HG02840 (cell line): Measurements from ENCODE around the gene KCNG4.

Experiments
- ATAC-seq: cut with Tn5 transposase; IDR thresholded peaks from one replicate; pipeline ENCODE4 v1.9.1; 2021; ENCODE audit warnings: mild to moderate bottlenecking, moderate library complexity, moderate number of reproducible peaks; ENCODE audit not compliant: unreplicated experiment, low FRiP score

KCNG4 gene

DNA sequence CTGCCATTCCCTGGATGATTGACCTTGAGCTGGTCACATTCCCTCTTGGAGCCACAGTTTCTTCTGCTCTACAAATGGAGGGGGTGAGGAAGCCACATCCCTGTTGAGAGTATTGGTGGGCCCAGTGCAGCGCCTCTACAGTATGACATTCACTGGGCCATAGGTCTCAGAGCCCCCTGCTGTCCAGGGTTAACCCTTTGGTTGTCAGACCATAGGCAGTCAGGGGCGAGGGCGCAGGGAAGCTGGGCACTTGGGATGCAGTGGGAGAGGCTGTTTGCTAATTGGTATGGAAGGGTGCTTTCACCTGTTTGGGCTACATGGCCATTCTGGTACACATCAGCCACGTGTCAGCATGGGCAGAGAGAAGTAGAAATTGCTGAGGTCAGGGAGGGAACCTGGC is 27.6 kb upstream of the KCNG4 start:
- no peak for ATAC-seq

DNA sequence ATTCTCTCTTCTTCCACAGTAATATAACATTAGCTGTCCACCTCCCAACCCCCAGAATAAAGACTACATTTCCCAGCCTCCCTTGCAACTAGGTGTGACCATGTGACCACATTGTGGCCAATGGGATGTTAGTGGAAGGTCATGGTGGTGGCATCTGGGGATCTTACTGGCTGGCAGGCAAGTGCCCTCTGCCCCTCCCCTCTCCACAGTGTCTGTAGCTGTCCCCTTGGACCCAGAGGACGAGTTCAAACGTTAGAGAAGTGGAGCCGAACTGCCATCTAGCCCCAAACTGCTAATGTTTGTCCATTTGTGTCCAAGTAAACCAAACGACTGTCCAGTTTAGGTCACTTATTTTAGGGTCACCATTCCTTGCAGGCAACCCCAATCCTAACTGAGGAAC is 26.6 kb upstream of the KCNG4 start:
- ATAC-seq: no peak

DNA sequence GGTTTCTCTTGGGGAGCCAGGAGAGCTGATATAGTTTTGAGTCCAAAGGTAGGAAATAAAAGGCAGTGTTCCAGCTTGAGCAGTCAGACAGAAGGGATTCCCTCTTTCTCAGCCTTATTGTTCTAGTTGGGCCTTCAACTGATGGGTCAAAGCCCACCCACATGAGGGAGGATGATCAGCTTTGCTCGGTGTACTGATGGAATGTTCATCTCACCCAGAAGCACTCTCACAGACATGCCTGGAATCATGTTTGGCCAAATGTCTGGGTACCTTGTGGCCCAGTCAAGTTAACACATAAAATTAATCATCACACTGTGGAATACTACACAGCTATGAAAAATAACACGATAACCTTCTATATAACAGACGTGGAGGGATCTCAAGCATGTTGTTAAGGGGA is 23.1 kb upstream of the KCNG4 start:
- no peak for ATAC-seq

DNA sequence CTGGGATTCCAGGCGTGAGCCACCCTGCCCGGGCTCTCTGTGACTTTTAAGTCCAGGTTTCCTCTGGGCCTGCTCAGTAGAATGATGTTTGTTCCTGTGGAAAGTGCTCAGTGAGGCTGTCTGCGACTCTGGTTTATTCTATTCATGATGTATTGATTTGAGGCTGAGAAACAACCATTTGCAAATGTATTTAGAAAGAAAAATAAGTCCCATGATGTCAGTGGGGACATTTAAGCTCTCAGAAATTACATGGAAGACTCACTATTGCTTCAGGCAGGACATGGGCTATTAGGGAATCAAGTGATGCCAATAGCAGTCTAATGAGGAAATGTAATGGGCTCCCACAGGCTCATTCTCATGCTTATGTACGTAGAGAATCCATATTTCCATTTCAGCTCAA is 22.2 kb upstream of the KCNG4 start:
- ATAC-seq: no peak

DNA sequence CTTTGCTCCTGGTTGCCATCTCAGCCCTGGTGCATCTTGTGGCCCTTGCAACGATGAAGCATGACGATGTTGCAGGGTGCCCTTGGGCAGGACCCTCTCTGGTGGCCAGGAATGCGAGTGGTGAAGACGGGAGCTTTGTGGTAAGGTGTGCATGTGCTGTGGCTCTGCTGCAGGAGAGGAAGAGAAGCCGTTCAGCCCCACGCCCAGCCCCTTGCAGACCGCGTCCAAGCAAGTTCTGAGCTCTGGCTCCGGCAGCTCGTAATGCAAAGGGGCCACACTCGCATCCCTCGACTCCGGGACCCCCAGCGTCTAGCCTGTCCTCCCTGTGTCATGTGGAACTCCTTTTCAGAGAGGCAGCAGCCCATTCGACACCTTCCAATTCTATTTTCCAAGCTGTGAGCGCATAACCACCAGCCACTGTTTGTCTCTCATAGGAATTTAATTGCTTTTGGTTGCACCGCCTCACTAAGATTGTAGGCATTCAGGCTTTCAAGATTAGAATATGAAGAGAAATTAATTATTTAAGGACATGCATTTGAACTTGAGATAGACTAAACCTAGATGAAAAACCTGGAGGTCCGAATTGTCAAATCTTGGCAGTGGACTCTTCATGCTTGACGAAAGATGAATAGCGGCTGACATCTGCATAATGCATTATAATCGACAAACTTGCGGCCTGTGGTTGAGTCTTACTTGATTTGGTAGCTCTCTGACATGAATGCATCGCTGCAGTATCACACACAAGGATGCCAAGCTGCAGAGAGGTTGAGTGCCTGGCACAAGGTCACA is 21.1 kb upstream of the KCNG4 start:
- ATAC-seq: no peak

DNA sequence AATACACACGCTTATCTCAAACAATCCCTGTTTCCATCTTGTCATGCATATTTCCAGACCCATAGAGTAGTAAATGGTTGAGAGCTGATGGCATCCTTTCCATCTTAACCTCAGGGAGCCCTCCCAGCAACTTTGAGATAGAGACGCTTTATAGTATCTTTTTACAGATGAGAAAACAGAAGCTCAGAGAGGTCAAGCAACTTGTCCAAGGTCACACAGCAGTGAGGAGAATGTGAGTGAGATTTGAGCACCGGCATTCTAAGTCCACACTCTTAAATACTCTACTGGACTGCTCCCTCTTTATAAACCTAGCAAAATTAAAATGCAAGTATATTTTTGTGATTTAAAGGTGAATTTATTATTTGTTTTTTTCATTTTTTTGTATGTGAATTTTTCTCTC is 19.9 kb upstream of the KCNG4 start:
- ATAC-seq: no peak

DNA sequence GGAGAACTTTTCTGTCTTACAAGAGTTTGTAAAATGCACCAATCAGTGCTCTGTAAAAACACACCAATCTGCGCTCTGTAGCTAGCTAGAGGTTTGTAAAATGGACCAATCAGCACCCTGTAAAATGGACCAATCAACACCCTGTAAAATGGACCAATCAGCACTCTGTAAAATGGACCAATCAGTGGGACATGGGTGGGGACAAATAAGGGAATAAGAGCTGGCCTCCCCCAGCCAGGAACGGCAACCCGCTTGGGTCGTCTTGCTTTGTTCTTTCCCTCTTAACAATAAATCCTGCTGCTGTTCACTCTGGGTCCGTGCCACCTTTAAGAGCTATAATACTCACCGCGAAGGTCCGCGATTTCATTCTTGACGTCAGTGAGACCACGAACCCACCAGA is 18.5 kb upstream of the KCNG4 start:
- no peak for ATAC-seq

DNA sequence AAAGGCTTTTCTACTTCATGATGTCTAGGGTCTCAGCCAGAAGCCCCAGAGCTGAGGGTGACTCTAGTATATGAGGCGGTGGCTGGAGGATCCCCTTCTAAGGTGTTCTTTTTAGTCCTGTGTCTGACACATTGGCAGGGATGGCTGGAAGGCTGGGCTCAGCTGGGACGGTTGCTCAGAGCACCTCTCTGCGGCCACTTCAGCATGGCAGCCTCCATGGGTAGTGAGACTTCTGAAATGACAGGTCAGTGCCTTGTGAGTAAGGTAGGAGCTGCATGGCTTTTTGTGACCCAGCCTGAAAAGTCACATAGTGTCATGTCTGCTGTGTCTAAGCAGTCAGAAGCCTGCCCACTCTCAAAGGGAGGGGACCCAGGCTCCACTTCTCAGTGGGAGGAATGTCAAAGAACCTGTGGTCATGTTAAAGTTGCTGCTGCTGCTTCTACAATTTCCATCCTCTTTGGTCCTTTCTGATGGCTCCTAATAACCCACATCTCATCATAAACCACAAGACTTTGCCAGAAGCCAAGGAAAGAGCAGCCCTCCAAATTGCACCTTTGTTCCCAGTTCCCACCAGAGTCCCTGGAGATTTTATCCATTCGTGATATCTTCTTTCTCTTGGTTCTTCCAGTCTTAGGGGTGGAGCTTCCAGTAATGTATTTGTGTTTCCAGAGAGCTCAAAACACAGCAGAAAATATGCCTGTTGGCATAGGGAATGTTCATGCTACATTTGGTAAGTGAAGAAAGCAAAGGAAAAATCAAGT is 15.4 kb upstream of the KCNG4 start:
- ATAC-seq: no peak

DNA sequence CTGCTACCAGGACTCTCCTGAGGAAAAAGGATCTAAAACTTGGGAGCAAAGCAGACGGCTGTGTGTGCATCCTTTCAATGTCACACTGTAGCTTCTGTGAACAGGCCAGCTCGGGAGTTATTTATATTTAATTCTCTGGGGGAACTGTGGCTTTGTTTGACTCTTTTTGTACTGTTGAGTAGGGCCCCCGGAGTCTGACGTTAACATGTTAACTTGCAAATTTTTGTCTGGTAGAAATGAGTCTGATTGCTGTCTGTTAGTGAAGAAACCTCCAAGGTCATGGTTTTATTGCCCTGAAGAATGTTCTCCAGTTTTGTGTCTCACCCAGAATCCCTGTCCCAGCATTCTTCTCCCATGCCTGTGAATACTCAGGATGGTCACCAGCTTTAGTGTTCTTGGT is 14.2 kb upstream of the KCNG4 start:
- no peak for ATAC-seq

DNA sequence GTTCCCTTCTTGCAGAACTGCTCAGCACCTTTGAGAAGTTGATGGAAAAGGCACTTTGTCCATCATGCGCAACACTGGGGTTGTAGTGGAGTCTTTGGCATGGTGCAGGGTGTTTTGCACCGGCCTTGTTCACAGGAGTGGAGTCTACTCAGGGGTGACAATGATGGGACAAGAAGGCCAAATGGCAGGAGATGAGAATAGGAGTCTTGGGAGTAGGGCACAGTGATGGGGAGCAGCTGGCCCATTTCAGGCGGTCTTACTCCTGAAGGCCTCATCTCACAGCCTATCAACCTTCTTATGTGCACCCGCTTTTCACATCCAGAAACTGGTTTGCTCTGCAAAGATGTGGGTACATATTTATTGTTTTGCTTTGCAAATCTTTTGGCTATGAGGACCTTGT is 13.4 kb upstream of the KCNG4 start:
- no peak for ATAC-seq

DNA sequence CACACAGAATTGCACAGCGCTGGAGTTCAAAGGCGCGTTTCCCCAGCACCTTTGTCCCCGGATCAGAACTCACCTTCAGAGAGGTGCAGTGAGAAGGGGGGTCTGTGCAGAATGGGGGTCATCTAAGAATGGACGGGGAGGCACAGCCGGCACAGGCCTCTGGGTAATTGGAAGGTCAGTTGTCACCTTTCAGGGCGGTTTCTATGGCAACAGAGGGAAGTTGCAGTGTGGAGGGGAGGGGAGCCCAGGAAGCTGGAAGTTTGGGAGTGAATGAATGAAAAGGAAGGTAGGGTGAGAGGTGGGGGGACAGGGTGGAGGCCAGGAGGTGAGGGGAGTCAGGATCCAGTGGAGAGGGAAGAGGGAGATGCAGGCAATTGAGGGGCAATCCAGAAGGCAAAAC is 12.4 kb upstream of the KCNG4 start:
- ATAC-seq: no peak

DNA sequence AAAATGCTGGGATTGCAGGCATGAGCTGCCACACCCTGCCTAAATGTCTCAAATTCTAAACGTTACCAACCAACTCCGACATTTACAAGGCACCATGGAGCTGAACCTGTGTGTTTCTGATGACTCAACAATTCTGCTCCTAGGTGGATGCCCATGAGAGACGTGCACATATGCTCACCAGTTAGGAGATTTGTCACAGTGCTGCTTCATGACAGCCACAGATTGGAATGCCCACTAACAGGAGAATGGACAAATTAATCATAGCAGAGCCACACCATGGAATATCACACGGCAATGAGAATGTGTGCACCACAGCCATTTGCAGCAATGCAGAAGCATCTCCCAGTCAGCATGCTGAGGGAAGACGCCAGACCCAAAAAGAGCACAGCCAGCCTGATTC is 8.0 kb upstream of the KCNG4 start:
- no peak for ATAC-seq

DNA sequence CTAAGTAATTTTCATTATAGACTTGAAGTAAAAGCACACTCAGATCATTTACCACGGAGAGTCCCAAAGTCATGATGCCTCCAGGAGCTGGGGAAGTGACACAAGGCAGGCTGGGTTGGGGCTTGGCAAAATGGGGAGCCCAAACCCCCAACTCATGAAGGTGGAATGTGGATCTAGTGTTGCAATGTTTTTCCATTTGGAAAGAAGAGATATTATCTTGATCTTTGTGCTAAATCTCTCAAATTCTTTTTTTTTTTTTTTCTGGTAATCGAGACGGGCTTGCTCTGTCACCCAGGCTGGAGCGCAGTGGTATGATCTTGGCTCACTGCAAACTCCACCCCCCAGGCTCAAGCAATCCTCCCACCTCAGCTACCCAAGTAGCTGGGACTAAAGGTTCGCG is 7.5 kb upstream of the KCNG4 start:
- ATAC-seq: no peak

DNA sequence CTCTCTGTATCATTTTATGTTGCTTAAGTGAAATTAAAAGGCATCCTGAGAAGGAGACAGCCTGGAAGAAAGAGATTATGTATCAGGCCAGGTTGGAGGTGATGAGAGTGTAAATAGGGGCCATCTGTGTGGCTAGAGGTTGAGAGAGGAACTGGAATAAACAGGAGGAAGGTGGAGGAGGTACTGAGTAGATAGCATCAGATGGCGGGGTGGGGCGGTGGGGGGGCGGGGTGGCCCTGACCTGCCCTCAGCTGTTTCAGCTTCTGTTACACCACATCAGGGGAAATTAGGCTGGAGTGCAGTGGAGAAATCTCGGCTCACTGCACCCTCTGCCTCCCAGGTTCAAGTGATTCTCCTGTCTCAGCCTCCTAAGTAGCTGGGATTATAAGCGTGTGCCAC is 6.9 kb upstream of the KCNG4 start:
- no peak for ATAC-seq

DNA sequence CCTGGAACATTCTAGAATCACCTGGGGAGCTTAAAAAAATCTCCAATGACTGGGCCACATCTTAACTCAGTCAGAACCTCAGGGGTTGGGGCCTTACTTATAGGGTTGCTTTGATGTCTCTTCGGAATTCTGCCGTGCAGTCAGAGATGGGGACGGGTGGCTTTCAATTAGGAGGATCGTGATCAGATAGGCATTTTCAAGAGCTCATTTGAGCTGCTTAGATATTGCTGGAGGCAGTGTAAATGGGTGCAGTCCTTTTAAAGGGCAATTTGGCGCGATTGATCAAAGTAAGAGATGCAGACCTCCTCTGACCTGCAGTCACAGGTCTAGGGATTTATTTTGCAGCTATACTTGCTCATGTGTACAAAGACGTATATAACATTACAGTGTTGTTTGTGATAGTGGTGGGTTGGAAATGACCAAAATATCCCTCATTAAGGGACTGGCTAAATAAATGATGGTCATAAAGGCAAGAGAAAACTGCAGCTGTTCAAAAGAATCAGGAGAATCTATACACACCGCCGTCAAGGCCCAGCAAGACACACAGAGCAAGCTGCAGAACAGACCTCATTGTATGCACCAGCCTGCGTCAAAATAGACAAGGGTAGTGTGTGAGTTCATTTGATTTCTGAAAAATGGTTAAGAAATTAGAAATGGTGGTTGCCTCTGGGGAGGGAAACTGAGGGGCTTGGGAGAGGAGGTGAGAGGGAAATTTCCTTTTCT is 6.3 kb upstream of the KCNG4 start:
- ATAC-seq: no peak

DNA sequence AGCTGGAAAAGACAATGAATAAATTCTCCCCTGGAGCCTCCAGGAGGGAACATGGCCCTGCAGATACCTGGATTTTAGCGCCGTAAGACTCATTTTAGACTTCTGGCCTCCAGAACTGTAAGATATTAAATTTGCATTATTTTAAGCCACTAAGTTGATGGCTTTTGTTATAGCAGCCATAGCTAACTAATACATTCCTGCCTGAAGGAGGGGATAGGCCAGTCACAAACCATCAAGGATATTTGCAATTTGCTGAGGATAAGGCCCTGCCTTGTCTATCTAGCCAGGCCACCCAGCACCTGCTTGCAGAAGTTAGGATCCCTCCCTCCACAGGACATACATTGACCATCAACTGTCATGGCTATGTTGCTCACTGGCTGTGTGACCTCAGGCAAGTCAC is 4.9 kb upstream of the KCNG4 start:
- no peak for ATAC-seq

DNA sequence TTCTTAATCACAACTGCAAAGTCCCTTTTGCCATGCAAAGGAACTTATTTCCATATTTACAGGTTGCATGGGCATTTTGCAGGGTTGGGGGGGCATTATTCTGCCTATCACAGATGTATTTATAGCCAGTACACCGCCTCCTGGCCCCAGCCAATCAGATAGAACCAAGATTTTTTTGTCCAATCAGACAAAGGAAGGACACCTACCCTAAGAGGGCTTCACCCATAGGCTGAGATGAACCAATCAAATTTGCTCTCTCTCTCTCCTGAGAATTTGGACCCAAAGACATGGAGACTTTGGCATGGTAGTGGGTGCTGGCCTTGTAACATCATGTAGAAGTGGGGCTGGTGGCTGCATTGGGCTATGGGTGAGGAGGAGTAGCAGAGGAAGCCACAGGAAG is 3.9 kb upstream of the KCNG4 start:
- no peak for ATAC-seq

DNA sequence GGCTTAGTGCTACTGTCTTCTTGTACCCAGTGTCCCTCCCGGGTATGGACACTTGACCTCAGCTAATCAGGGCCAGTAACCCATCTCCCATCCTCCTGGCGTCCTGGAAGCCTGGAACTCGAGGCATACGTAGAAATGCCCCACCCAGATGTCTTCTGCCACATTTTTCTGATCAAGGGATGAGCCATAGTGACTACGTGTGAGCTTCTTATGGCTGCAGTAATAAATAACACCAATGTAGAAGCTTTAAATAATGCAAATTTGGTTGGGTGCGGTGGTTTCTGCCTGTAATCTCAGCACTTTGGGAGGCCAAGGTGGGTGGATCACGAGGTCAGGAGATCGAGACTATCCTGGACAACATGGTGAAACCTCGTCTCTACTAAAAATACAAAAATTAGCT is 3.0 kb upstream of the KCNG4 start:
- ATAC-seq: no peak

DNA sequence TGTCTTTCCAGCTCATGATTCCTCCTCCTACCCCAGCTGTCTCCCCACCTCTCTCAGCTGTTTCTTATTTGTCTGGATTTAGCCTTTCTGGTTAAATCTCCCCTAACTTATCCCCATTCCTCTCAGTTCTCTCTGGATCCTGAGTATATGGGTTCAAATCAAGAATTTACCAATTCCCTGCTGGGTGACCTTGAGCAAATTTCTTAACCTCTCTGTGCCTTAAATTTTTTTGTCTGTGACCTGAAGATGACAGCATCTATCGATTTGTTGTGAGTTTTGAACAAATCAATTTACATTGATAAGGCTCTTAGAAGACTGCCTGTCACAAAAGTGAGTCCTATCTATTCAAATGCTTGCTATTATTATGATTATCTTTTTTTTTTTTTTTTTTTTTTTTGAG is 2.0 kb upstream of the KCNG4 start:
- no peak for ATAC-seq

DNA sequence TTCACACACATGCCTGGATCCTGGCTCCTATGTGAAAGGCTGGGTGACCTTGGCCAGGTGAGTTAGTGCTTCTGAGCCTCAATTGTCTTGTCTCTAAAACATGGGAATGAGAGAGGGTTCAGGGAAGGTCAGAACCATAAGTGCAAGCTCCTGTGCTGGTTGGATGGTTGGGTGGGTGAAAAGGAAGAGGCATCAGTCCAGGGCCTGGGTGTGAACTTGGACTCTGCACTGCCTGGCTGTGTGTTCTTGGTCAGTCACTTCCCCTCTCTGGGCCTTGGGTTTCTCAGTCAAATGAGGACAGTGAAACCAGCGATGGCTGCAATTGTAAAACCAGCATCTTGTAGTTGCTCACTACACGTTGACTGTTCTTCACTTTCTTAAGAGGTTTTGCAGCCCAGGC is 643 bp upstream of the KCNG4 start:
- no peak for ATAC-seq

DNA sequence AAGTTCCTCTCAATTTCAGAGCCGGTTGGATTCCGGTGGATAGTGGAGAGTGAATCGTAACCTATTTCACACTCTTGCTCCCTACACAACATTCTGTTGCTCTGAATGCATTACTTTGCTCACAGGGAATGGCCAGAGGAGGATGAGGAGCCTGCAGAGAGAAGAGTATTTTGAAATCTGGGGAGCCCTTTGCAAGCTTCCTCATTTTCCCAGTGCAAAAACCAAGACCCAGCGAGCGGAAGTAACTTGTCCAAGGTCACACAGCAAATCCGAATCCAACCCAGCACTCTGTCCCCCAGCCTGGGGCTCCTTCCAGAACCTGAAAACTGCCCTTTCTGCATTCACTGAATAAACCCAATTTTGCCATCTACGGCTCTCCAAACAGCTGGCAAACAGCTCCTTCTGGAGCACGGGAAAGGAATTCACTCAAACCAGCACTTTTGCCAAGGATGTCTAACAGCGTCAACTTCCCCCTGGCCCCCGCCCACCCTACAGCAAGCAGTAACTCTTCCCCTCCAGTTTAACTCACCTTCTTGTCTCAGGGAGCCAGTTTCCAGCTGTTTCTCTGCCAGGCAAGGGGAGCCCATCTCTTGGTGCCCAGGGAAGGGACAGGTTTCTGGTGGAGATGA is 557 bp downstream of the KCNG4 start:
- no peak for ATAC-seq
